VCaP (cell line): ENCODE results near the gene IGFBP2.

ENCODE experiments used
- H3K27ac ChIP-seq: fragments of 450-650 bp; 2 replicates; pipeline ENCODE4 v1.5.1; 2017
- TF ChIP-seq, protein P1 (sequence below): fragments of 450-650 bp; conservative IDR thresholded peaks from 2 replicates; pipeline ENCODE4 v1.5.1; 2017; ENCODE audit warnings: mild to moderate bottlenecking, moderate library complexity

The IGFBP2 gene, protein sequence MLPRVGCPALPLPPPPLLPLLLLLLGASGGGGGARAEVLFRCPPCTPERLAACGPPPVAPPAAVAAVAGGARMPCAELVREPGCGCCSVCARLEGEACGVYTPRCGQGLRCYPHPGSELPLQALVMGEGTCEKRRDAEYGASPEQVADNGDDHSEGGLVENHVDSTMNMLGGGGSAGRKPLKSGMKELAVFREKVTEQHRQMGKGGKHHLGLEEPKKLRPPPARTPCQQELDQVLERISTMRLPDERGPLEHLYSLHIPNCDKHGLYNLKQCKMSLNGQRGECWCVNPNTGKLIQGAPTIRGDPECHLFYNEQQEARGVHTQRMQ

DNA sequence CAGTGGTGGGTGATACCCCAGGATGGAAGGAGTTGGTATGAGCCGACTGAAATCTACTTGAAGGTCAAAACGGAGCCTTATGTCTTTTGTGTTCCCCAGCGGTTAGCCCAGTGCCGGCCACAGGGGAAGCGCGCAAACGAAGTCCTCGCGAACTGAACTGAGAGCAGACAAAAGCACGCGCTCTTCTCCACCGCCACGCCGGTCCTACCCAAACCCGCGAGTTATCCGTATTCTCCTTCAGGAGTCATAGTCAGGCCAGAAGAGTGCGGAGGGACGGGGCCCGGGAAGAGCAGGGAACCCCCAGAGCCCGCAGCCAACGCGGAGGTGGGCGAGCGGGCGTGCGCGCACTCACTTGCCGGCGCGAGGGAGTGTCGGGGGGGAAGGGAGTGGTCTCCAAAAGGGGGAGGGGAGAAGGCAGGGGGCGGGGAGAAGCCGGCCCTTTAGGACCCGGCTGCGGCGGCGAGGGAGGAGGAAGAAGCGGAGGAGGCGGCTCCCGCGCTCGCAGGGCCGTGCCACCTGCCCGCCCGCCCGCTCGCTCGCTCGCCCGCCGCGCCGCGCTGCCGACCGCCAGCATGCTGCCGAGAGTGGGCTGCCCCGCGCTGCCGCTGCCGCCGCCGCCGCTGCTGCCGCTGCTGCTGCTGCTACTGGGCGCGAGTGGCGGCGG lies at the start of gene IGFBP2:
TSS of gene IGFBP2 (plus strand) at position 469 of the 664 bp plus-strand sequence. CDS start at position 573, 104 bp downstream.
- H3K27ac ChIP-seq, result peak within 1 kb of the TSS; percentile 83
- TF ChIP-seq, protein P1, sequence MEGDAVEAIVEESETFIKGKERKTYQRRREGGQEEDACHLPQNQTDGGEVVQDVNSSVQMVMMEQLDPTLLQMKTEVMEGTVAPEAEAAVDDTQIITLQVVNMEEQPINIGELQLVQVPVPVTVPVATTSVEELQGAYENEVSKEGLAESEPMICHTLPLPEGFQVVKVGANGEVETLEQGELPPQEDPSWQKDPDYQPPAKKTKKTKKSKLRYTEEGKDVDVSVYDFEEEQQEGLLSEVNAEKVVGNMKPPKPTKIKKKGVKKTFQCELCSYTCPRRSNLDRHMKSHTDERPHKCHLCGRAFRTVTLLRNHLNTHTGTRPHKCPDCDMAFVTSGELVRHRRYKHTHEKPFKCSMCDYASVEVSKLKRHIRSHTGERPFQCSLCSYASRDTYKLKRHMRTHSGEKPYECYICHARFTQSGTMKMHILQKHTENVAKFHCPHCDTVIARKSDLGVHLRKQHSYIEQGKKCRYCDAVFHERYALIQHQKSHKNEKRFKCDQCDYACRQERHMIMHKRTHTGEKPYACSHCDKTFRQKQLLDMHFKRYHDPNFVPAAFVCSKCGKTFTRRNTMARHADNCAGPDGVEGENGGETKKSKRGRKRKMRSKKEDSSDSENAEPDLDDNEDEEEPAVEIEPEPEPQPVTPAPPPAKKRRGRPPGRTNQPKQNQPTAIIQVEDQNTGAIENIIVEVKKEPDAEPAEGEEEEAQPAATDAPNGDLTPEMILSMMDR, result no peak

DNA sequence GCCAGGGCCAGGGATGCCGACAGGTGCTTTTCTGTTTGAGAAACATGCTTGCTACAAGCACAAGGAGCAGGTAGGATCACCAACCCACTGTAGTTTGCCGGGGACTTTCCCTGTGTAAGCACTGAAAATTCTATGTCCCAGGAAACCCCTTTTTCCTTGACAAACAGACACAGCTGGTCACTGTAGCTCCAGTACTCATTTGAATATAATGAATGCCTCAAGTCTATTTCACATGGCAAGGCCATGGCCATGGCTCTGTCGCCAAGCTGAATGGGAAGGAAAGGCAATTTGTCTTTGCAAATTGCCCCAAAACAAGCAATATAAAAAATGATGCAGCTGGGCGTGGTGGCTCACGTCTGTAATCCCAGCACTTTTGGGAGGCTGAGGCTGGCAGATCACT lies 49.6 kb upstream of the IGFBP2 start:
- no peak overlapping the region for H3K27ac ChIP-seq
- TF ChIP-seq, protein P1, result no peak

DNA sequence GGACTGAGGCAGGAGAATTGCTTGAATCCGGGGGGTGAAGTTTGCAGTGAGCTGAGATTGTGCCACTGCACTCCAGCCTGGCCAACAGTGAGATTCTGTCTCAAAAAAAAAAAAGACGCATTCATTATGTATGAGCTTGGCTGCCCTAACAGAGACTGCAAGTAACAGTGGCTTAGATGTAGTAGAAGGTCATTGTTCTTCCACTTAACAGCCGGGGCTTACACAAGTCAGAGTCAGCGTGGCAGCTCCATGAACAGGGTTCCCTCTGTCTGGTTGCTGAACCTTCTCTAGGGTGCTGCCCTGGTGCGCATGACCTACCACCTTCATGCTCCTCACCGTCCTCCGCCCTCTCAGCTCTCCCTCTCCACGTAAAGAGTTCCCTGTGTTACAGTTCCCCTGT lies 49.1 kb upstream of the IGFBP2 start:
- H3K27ac ChIP-seq, result no peak overlapping the region
- TF ChIP-seq, protein P1, result no peak

DNA sequence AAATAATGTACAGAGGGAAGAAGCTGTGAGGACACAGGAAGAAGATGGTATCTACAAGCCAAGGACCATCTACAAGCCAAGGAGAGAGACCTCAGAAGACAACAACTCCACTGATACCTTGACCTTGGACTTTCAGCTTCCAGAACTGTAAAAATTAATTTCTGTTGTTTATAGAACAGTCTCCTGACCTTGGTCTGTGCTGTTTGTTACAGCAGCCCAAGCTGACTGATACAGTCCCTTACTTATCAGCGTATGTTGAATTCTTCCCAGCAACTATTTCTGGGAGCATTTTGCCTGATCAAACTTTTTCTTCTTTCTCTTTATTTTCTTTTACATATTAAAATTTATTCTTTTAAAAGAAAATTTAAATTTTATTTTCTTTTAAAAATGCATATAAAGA lies 47.8 kb upstream of the IGFBP2 start:
- H3K27ac ChIP-seq, result no peak overlapping the region
- TF ChIP-seq, protein P1, result no peak

DNA sequence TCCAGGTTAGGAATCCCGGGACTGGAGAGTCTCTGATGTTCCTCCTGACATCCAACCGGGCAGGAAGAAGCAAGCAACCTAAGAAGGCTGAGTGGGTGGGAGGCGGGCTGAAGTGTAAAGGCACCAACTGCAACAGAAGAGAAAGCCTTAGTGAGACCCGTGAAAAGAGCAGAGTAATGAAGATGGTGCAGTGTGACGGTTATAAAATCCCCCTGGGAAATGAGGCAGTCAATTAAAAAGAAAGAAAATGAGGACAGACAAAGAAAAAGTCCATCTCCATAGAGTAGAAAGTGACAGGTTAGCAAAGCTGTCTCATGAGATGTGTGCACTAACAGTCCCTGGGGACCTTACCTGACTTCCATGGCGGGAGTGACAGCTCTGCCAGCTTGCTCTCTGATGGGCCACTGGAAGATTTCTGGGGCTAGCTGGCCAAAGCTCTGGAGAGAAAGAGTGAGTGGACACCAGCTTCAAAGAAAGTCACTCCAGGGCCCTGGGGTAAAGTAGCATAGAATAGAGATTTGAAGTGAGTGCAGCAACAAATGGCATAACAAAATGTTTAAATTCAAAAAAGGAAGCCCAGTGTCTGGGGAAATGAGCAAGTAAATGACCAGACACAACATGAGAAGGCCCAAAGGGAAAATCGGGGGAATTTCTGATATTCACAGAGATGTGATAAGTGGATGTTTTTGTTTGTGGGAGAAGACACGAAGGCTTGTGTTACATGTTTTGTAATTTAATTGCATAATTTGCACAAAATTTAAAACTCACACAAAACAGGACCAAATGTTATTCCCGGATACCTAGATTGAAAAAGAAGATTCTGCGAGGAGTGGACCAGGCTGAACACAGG lies 44.1 kb upstream of the IGFBP2 start:
- 0 out of 2 replicates have a peak overlapping the region, but pooled peaks have one; percentile 11 for H3K27ac ChIP-seq
- TF ChIP-seq, protein P1, result no peak

DNA sequence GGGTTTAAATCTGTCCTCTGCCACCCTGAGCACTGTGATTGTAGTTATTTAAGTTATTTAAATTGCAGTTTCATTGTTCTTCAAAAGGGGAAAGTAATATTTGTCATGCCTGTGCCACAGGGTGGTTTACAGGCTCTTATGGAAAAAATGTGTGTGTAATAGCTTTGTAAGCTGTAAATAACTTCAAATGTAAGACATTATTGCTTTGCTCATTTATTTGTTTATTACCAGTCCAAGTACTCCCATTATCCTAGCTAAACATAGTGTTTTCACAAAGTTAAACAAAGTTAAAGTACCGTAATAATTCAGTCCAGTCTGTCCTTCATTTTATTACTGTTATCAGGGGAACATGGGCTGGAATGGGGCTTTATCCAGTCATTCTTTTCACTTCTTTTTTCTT lies 43.4 kb upstream of the IGFBP2 start:
- TF ChIP-seq, protein P1, result no peak
- H3K27ac ChIP-seq, result 0 out of 2 replicates have a peak overlapping the region, but pooled peaks have one; percentile 11

DNA sequence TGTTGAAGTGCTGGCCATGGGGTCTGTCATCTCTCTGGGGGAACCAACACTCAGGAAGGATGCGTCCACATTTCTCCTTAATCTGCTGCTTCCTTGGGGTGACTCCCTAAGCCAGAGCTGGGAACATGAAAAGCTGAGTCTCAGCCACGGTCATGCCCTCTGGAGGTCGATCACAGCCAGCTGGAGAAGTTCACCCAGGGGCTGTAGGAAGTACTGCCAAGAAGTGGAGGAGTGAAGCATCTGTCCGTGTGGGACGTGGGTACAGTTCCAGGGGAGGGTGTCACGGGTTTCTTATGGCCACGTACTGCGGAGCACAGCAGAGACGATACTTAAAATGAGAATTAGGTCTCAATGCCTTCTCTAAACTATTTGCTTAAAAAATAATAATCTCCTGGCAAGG lies 42.4 kb upstream of the IGFBP2 start:
- TF ChIP-seq, protein P1, result no peak
- H3K27ac ChIP-seq, result no peak overlapping the region
